A673 (cell line): ENCODE results near the gene CCR8. TPM values are rescaled to one million over a fixed set of nuclear protein-coding genes. Genes with fewer than 3 reads are reported as not detected.

ENCODE experiments used
- BruUV-seq: library from RNA; stranded (reverse); fragments of 400-500 nt; replicated peaks from 2 replicates; lab custom pipeline; 2021; lab: Mats Ljungman, UMichigan
- CTCF ChIA-PET: fragments of 300-600 bp; sonication (Branson Sonifier 250); formaldehyde crosslinking; loops from one replicate; lab custom pipeline; 2022; ENCODE audit warnings: antibody characterized with exemption; lab: Charles Lee
- POLR2A ChIA-PET: fragments of 300-600 bp; sonication (Branson Sonifier 250); formaldehyde crosslinking; loops from one replicate; lab custom pipeline; 2022; ENCODE audit warnings: antibody characterized with exemption; ENCODE audit not compliant: low non-redundant PET; lab: Charles Lee
- DNase-seq: peaks from one replicate; pipeline ENCODE4 v3.0.0-alpha.2; 2015; ENCODE audit warnings: low spot score
- H3K27ac ChIP-seq: fragments of 200-600 bp; sonication (generic); 2 replicates; pipeline ENCODE4 v1.5.1; 2016; ENCODE audit warnings: mixed run types, low read depth, mild to moderate bottlenecking, mixed read lengths, antibody characterized with exemption, low read length; ENCODE audit not compliant: poor library complexity, severe bottlenecking
- H3K27me3 ChIP-seq: fragments of 200-600 bp; sonication (generic); replicated peaks from 2 replicates; pipeline ENCODE4 v1.6.1; 2017; ENCODE audit warnings: mixed run types, low read depth, mild to moderate bottlenecking, mixed read lengths, antibody characterized with exemption, low read length; ENCODE audit not compliant: insufficient read depth, poor library complexity
- H3K36me3 ChIP-seq: fragments of 200-600 bp; sonication (generic); 2 replicates; pipeline ENCODE4 v1.6.1; 2016; ENCODE audit warnings: mixed run types, mild to moderate bottlenecking, mixed read lengths, antibody characterized with exemption, low read length; ENCODE audit not compliant: insufficient read depth, poor library complexity, severe bottlenecking
- H3K4me1 ChIP-seq: fragments of 200-600 bp; sonication (generic); 2 replicates; pipeline ENCODE4 v1.6.1; 2017; ENCODE audit warnings: mixed run types, mild to moderate bottlenecking, mixed read lengths, antibody characterized with exemption, low read length; ENCODE audit not compliant: insufficient read depth, poor library complexity, severe bottlenecking
- H3K4me3 ChIP-seq: fragments of 200-600 bp; sonication (generic); 2 replicates; pipeline ENCODE4 v1.5.1; 2016; ENCODE audit warnings: low read depth, mixed run types, mild to moderate bottlenecking, mixed read lengths, low read length; ENCODE audit not compliant: poor library complexity, severe bottlenecking
- H3K9me3 ChIP-seq: fragments of 200-600 bp; sonication (generic); 2 replicates; pipeline ENCODE4 v1.6.1; 2016; ENCODE audit warnings: mixed run types, low read depth, mild to moderate bottlenecking, mixed read lengths, antibody characterized with exemption, low read length; ENCODE audit not compliant: poor library complexity, severe bottlenecking
- EZH2 ChIP-seq: fragments of 200-600 bp; sonication (generic); IDR thresholded peaks from 2 replicates; pipeline ENCODE4 v1.6.1; 2017; ENCODE audit warnings: borderline replicate concordance, low read depth, mild to moderate bottlenecking, mixed read lengths, antibody characterized with exemption, low read length; ENCODE audit not compliant: poor library complexity, severe bottlenecking
- intact Hi-C: fragments of 100-400 bp; cut with micrococcal nuclease; formaldehyde crosslinking; loops from one replicate; pipeline ENCODE4 v1.10.0; 2022; ENCODE audit not compliant: unreplicated experiment
- total RNA-seq: library from RNA; stranded (reverse); gene quantifications from 2 replicates; pipeline ENCODE4 v1.2.3, GENCODE V29; 2021
- TF ChIP-seq, protein P1 (sequence below): fragments of 300-800, 200-600 bp; sonication (generic); conservative IDR thresholded peaks from 2 replicates; pipeline ENCODE4 v1.5.1; 2017; ENCODE audit warnings: low read depth, mild to moderate bottlenecking, antibody characterized with exemption, low read length, moderate library complexity, mixed read lengths

CCR8 gene
- total RNA-seq, 1 experiment from 2014 or later: not detected

DNA sequence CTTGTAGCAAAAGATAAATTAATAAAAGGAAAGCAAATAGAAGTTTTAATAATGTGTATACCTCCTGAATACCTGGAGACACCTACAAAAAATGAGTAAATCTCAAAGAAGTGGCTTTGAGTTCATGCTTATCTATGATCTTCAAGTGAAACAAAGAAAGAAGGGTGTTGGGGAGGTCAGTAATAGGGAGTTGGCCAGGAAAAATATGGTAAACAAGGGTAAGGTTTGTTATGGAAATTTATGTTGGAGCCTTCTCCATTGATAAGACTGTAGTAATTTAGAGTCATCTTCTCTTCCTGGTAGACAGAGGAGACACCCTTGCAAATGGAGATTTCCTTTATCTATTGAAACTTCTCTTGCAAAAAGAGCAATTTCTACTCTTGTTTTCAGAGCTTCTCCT is 6.6 kb upstream of the CCR8 start:
- H3K4me1 ChIP-seq: no peaks in the 10 kb centered on the region
- no peak for TF ChIP-seq EZH2
- TF ChIP-seq, protein P1, sequence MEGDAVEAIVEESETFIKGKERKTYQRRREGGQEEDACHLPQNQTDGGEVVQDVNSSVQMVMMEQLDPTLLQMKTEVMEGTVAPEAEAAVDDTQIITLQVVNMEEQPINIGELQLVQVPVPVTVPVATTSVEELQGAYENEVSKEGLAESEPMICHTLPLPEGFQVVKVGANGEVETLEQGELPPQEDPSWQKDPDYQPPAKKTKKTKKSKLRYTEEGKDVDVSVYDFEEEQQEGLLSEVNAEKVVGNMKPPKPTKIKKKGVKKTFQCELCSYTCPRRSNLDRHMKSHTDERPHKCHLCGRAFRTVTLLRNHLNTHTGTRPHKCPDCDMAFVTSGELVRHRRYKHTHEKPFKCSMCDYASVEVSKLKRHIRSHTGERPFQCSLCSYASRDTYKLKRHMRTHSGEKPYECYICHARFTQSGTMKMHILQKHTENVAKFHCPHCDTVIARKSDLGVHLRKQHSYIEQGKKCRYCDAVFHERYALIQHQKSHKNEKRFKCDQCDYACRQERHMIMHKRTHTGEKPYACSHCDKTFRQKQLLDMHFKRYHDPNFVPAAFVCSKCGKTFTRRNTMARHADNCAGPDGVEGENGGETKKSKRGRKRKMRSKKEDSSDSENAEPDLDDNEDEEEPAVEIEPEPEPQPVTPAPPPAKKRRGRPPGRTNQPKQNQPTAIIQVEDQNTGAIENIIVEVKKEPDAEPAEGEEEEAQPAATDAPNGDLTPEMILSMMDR: no peak
- no peaks in the 10 kb centered on the region for H3K9me3 ChIP-seq
- ChIA-PET POLR2A (no interaction called here), CTCF (no interaction called here)
- no peak for DNase-seq
- H3K27ac ChIP-seq: no peak overlapping the region
- intact Hi-C loops: no loop called here
- H3K36me3 ChIP-seq: no peaks in the 10 kb centered on the region
- no peak overlapping the region for H3K4me3 ChIP-seq
- peaks cover 5% of the 10 kb centered on the region for H3K27me3 ChIP-seq
- no TSS peak for BruUV-seq

GRCh38 chr3:39323494-39323893 is 6.0 kb upstream of the CCR8 start:
- BruUV-seq: no TSS peak
- intact Hi-C loops: no loop called here
- TF ChIP-seq, protein P1: no peak
- no peak for TF ChIP-seq EZH2
- H3K4me3 ChIP-seq: no peak overlapping the region
- POLR2A ChIA-PET: no interaction called here
- no peaks in the 10 kb centered on the region for H3K36me3 ChIP-seq
- H3K27me3 ChIP-seq: peaks cover 5% of the 10 kb centered on the region
- CTCF ChIA-PET: no interaction called here
- no peaks in the 10 kb centered on the region for H3K4me1 ChIP-seq
- DNase-seq: no peak
- H3K9me3 ChIP-seq: no peaks in the 10 kb centered on the region
- H3K27ac ChIP-seq: no peak overlapping the region

DNA sequence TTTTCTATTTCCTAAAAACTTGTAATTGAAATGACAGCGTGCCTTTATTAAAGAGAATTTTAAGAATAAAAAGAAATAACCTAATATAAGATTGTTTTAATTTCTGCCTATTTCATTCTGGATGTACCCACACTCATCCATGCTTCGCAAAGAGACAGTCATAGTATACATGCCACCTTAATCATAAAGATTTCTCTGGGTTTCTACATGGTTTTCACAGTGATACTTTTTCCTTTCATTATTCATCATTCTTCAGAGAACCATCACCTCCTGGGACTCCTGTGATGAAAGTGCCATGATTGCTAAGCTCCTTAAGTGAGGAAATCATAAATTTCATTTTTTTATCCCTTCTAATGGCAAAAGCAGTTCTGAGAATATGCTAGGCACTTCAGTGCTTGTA is 4.3 kb upstream of the CCR8 start:
- intact Hi-C loops: no loop called here
- POLR2A ChIA-PET: no interaction called here
- no TSS peak for BruUV-seq

More for the DNA sequence above, 4.3 kb upstream of the CCR8 start:
- CTCF ChIA-PET: no interaction called here
- no peaks in the 10 kb centered on the region for H3K9me3 ChIP-seq
- H3K27me3 ChIP-seq: peaks cover 1% of the 10 kb centered on the region
- H3K27ac ChIP-seq: no peak overlapping the region
- DNase-seq: no peak
- H3K36me3 ChIP-seq: no peaks in the 10 kb centered on the region
- no peaks in the 10 kb centered on the region for H3K4me1 ChIP-seq
- no peak overlapping the region for H3K4me3 ChIP-seq
- no peak for TF ChIP-seq EZH2
- TF ChIP-seq, protein P1: no peak
